COLO668 (cell line): ENCODE data around the gene TBX6.
"Not testable (repeated sequence)": the region's sequence is repeated elsewhere in the genome, so short reads cannot be mapped to it uniquely, and the experiment has no call there.

Experiments
- DNase-seq: peaks from one replicate; lab custom pipeline; 2025; ENCODE audit not compliant: unreplicated experiment; lab: John Stamatoyannopoulos, UW

TBX6 gene

DNA sequence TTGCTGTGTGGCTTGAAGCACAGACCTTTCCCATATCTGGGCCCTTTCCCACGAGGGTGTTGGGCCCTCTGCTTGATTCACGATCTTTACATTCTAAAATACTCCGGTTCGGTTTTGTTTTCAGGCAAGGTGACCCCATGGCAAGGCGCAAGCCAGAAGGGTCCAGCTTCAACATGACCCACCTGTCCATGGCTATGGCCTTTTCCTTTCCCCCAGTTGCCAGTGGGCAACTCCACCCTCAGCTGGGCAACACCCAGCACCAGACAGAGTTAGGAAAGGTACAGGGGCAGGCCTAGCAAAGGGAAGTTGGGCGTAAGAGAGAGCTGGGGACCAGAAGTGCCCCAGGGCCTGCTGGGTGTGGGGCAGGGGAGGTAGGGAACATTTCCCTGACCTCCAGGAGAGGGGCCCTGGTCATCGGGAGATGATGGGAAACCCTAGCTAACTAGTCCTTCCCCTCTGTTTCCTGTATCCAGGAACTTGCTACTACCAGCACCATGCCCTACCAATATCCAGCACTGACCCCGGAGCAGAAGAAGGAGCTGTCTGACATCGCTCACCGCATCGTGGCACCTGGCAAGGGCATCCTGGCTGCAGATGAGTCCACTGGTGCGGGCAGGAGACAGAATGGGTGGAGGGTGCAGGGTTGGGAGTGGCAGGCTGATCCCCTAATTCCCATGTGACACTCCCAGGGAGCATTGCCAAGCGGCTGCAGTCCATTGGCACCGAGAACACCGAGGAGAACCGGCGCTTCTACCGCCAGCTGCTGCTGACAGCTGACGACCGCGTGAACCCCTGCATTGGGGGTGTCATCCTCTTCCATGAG is 24.8 kb downstream of the TBX6 start:
- no peak for DNase-seq

DNA sequence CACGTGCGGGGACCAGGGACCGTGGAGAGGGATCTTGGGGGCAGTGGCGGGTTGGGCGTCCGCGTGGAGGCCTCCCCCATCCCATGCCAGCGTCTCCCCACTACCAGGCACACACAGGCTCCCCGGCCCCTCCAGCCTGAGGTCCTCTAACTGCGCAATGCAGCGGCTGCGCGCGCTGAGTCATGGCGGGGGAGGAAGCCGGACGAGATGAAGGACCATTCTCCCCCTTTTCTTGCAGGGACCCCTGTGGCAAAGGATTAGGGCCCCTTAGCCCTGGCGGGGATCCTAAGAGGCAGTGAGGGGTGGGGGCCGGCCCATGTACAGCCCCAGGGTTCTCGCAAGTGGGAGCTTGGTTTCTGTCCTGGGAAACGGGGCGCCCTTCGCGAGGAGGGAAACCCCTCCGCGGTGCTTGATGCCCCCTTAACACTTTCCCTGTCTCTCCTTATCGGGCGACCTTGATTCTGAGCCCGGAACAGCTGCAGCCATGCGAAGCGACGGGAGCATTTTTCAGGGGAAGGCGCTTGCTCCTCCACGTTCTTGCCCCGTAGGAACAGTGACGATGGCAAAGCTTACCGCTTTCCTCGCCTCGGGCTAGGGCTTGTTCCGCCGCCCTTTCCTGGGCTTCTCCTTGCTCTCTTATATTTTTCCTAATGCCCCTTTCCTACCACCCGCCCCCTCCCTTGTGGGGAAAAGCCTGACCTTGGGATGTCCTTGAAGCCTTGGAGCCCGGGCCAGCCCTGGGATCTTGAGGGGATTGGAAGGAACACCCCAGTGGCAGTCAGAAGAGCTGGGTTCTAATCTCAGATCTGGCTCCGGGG is 25.6 kb downstream of the TBX6 start:
- DNase-seq, result peak; percentile 41

DNA sequence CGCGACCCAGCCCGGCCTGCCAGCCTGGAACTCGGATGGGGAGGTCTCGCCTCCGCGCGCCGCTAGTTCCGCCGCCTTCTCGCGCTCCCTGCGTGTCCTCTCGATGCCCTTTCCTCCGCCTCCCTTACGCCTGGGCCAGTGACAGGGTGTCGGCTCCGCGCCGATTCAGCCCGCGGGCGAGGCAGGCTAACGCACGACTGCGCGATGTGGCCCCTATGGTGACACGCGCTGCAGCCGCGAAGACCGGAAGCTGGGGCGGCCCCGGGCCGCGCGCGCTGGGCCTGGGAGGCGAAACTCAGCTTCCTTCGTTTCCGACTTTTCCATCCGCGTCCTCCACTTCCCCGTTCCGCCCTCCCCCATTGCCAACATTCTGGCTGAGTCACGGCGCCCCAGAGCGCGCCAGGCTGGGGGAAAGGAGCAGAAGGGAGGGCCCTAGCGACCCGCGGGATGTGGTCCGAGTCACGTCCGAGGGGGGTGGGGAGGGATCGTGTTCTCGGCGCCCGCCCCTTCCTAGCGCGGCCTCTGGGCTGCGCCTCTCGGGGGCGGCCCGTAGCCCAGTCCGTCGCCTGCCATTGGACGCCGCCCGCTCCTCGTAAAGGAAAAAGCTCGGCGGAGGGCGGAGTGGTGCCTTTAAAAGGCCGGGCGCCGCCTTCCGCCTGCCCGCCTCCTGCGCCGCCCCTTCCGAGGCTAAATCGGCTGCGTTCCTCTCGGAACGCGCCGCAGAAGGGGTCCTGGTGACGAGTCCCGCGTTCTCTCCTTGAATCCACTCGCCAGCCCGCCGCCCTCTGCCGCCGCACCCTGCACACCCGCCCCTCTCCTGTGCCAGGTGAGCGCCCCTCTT is 26.4 kb downstream of the TBX6 start, which contains the start of gene ALDOA:
Gene ALDOA, plus strand, starts transcription at position 659 of the 841 bp plus-strand sequence. CDS start 1,138 bp downstream, outside the sequence.
- peak; percentile 99 for DNase-seq

DNA sequence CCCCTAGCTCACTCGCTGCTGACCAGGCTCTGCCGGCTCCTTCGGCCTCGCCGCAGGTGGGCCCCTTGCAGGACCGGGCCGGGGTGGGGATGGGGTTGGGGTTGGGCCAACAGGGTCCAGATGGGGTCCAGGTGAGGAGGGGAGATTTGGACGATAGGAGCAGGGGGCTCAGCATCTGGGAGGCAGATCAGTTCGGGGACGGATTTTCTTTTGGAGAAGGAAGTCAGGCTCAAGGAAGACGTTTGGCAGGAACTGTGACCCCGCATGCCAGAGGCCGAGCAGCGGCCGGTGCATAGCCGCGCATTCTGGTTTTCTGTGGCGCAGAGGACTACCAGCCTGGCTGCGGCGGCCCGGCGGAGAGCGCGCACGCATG is 27.0 kb downstream of the TBX6 start:
- no peak for DNase-seq

DNA sequence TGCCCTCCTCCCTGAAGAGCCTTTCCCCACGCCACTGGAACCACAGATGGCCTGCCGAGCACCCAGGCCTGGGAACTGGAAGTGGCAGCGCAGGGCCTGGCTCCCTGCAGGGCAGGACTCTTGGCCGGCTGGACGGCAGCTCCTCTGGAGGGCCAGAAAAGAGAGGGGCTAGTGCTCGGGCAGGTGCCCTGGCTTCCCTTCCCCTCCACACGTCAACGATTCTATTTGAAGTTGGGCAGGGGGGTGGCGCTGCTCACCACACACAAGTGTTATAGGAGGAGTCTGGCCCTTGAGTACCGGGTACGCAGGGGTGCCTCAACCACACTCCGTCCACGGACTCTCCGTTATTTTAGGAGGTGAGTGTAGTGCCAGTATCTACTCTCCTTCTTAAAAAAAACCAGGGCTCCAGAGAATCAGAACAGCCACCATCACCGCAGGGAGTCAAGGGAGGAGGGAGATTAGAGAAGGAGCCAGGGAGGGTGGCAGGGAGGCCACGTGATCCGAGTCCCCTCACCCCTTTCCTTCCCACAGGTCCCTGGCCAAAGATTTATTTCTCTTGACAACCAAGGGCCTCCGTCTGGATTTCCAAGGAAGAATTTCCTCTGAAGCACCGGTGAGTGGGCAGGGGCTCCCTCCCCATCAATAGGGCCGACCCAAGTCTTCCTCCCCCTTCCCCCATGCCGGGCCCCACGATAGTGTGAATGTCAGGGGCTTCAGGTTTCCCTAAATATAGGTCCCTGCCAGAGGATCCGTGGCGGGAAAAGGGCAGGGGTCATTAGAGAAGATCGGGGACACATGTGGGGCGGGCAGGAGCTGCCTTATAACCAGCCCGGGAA is 27.6 kb downstream of the TBX6 start:
- peak; percentile 82 for DNase-seq

DNA sequence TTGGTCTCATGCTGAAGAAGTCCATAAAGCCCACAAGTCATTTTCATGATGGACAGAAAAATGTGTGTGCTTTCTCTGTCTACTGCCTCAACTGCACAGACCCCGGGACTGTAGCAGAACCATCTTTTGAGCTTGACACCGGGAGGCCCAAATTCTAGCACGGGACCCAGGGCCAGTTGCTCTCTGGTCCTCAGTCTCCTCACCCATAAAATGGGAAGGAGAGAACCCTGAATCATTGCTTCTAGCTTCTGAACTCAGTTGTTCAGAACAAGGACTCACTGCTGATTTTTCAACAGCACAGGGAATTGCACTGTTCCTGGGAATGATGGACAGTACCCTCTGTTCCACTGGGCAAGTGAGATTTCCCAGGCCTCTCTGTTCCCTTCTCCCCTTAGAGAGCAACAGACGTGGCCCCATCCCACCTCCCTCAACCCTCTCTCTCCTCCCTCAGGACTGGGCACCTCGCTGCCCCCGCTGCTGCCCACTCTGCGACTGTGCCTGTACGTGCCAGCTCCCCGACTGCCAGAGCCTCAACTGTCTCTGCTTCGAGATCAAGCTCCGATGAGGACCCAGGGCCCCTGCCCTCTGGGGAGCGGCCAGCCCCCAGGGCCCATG is 28.3 kb downstream of the TBX6 start:
- no peak for DNase-seq

DNA sequence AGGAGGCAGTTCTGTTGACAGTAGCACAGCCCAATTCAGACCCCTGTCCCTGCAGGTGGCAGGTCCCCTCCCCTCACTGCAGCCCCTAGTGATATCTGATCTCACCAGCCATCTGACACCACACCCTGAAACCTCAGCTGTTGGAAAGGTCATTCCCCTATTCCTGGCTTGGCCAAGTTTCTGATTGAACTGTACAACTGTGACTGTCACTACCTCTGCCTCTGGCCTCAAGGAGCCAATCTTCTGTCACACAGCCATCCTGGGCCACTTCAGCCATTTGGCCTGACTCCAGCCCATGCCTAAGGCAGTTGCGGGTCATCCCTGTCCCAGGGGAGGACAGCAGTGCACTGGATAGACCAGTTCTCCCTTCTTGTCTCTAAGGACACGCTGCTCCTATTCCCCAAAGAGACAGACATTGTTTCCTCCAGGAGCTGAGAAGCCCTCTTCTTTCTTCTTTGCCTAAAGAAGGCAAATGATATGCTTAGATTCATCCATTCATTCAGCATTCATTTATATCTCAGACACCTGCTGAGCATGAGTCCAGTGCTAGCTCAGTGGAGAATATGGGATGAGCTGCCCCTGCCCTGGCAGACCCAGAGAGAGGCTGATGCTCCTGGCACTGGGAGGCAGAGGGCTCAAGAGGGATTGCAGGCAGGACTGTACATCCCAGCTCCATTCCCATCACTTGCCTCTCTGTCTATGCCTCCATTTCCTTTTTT is 30.7 kb downstream of the TBX6 start:
- no peak for DNase-seq

DNA sequence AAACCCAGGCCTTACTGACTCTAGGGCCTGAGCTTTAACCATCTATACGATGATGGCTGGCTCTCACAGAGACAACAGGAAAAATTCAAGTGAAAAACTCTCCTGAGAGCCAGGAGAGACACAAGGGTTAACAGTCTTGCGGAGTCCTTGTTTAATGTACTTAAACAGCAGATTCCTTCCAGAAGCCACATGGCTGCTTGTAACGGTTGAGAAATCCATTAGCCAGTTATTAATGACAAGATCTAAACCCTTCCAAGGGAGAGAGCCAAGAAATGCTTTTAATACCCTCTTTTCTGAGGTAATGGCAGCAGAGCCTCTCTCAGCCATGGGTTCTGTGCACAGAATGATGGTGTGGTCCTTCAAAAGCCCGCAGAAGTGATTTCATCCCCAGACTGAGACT is 31.4 kb downstream of the TBX6 start:
- no peak for DNase-seq

DNA sequence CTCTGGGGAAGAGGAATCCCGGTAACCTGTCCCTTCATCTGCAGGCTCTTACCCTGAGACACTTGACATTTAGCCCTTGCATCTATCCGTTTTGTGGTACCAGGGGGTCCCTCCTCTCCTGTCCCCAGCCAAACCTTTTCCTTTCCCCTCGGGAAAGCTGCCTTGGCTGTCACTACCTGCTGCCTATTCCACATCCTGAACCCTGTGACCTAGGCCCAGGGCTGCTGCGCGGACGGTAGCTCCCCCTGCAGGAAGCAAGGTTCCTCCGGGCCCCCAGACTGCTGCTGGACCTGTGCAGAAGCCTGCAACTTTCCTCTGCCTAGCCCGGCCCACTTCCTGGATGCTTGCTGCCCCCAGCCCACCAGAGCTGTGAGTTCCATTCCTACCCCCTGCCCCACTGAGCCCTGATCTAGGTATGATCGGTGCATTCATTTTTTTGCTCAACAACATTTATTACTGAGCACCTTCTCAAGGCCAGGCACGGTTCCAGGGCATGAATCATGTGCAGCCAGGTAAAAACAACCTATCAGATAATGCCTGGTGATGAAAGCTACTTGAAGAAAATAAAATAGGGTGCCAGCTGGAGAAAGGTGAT is 36.7 kb downstream of the TBX6 start:
- peak; percentile 59 for DNase-seq

DNA sequence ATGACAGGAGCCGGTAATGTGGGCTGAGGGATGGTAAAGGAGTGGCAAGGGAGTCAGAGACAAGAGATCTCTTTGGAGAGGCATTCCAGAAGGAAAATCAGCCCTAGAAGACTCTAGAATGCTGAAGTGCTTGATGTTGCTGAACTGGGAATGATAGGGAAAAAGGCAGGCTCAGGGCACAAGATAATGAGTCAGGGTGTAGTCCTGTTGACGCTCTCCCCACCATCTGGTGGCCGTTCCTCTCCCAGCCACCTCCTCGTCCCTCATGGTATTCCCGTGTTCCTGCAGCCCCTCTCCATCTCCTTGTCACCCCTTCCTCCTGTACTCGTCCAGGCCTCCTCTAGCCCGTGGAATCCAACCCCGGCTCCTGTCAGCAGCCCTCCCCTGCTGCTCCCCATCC is 37.3 kb downstream of the TBX6 start:
- no peak for DNase-seq

DNA sequence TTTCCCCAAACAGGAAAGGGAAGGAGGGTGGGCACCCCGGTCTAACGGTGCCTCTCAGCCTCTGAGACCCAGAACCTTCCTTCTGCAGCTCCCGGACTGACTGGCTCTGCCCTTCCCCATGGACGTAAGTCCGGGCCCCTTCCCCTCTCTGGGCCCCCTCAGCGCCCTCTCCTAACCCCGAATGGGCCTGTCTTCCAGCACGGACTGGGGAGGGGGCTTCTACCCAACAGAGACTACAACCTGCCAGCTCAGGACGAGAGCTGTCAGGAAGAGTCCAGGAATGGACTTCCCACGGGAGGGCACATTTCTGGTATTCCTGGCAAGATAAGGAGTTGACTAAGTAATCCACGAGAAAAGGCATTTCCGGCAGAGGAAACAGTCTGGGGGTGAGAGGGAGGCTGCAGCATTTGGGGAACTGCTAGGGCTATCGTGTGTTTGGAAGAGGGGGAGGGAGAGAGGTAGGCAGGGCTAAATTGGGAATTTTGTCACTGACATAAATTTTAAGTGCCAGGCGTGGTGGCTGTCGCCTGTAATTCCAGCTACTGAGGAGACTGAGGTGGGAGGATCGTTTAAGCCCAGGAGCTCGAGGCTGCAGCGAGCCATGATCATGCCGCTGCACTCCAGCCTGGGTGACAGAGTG is 38.2 kb downstream of the TBX6 start:
- DNase-seq, result peak; percentile 24

DNA sequence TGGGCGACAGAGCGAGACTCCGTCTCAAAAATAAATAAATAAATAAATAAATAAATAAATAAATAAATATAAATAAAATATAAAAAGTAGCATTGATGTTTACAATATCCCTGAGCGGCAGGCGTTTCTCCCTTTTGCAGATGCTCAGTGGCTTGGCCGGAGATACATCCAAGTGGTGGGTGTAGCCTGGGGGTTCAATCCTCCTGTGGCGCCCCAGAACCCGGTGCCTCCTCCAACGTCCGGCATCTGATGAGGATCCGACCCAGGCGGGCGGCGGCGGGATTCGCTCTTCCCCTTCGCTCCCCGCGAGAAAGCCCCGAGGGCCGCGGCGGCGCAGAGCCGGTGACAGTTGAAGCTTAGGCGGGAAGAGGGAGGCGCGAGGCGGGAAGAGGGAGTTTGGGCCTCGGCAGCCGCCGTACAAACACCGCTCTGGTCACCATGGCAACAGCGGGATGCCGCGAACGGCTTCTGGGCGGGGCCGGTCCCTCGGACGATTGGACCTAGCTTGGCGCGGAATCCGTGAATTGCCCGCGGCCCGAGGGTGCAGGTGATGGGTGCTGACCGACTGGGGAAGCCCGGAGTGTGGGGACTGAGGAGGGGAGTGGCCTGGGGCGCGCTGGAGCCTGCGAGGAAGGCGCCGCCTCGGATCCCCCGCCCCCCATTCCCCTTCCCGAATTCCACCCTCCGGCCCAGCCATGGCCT is 38.9 kb downstream of the TBX6 start:
- DNase-seq, result peak; percentile 98

DNA sequence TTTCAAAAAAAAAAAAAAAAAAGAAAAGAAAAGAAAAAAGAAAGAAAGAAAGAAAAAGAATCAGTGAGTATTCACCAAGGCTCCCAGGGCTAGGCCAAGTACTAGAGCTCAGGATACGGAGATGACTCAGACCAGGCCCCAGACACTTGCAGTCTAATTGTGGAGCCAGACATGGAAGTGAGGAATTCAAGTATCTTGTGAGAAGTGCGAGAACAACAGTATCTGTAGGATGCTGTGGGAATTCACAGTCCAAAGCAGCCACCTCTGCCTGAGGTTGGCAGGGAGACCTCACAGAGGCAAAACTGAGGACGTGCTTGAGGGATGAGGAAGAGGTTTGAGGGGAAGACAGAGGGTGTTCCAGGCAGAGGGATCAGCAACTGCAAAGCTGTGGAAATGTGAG is 40.2 kb downstream of the TBX6 start:
- DNase-seq, result no peak

DNA sequence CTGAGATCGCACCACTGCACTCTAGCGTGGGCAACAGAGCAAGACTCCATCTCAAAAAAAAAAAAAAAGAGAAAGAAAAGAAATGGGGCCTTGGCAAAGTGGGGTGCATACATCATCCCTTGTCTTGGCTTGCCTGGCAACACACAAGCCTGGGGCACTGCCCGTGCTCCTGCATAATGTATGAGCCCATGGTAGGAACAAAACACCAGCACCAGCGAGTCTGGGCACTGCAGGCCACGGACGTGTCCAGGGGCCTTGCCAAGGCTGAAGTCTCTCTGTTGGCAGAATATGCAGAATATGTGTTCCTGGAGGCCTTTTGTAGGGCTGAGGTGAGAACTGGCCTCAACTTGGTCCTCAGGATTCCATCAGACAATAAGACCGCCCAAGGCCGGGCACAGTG is 41.9 kb downstream of the TBX6 start:
- no peak for DNase-seq

DNA sequence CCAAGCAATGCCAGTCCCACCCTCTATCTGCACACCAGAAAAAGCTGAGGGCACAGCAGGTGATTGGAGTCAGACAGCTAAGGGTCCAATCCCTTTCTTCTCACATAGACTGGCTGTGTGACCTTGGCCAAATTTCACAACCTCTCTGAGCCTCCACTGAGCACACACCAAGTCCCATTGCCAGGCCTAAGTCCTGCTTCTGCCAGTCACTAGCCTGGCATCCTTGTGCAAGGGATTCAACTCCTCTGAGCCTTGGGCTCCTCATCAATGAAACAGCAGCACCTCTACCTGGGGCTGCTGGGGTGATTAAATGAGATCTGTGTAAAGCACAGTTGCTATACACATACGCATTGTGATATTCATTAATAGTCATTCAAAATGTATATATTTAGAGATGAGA is 45.1 kb downstream of the TBX6 start:
- DNase-seq, result no peak

DNA sequence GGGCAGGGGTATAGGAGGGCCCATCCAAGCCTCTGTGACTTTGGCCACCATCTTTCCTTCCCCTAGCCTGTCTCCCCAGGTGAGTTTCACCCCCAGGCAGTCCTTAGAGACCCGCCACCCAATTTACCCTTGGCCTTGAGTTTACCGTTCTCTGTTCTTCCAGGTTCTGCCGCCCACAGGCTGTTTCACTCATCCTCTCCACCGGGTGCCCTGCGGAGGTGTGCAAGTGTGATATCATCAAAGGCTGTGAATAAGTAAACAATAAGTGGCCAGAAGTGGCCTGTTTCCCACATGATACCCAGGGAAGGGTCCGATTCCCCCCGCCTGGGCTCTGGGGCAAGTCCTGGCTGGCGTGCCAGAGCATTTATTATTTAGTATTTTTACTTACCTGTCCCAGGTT is 45.5 kb downstream of the TBX6 start:
- DNase-seq, result peak; percentile 8

DNA sequence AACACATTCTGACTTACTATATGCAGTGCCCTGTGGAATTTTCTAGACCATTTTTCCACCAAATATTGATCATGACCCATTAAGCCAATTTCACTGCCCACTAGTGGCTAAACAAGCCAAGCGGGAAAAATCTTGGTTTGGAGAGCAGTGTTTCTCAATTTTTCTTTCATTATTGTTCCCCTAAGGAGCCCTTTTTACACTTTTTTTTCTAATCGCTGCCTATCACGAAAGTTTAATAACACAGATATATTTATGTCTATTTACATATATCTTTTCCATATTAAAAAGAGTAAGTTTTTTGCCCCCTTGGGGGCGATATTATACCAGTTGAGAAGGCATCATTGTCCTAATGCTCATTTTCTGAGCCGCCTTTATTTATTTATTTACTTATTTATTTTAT is 49.9 kb downstream of the TBX6 start:
- DNase-seq, result no peak

DNA sequence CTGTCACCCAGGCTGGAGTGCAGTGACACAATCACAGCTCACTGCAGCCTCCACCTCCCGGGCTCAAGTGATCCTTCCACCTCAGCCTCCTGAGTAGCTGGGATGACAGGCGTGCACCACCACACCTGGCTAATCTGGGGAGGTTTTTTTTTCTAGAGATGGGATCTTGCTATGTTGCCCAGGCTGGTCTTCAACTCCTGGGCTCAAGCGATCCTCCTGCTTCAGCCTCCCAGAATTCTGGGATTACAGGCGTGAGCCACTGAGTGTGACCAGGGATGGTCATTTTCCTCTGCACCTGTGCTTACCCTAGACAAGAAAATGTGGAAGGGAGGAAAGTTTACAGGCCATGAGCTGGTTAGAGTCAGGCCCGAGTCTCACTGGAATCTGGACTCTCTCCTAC is 51.0 kb downstream of the TBX6 start:
- DNase-seq, result not testable (repeated sequence)
